K562 (cell line): ENCODE measurements around the gene BCL2L15. TPM values are rescaled to one million over a fixed set of nuclear protein-coding genes. Genes with fewer than 3 reads are reported as not detected.

Source experiments
- ATAC-seq: fragments of 200-7000 bp; cut with Tn5 transposase; 3 replicates; pipeline ENCODE4 v1.9.1; 2020; ENCODE audit warnings: moderate library complexity
- BruUV-seq: library from RNA; stranded (reverse); fragments of 400-500 nt; replicated peaks from 2 replicates; lab custom pipeline; 2021; lab: Mats Ljungman, UMichigan
- CTCF ChIA-PET: fragments of 300-600 bp; formaldehyde crosslinking; extraction: SDS; loops from one replicate; lab custom pipeline; 2021; ENCODE audit warnings: low intra/inter-chr PET ratio; lab: Yijun Ruan, JAX
- POLR2A ChIA-PET: fragments of 300-600, 350-650 bp; sonication (Branson Sonifier 250); formaldehyde crosslinking; extraction: SDS; loops from one replicate; lab custom pipeline; 2021; ENCODE audit warnings: antibody characterized with exemption, inconsistent platforms; lab: Yijun Ruan, JAX
- DNase-seq, 4 experiments: peaks; one replicate each; pipeline versions ENCODE4 v3.0.0 to v3.0.0-alpha.2; 2011 to 2018; ENCODE audit warnings: low spot score in 3 of 4, mixed read lengths in 3 of 4; ENCODE audit errors: extremely low read depth in 1 of 4
- FAIRE-seq: peaks from 2 replicates; lab custom pipeline; 2011; peaks lifted over from hg19 to GRCh38; lab: Jason Lieb, UNC
- H2AFZ ChIP-seq: 2 replicates; pipeline ENCODE4 v1.6.0; 2011; ENCODE audit warnings: low read depth, low read length, control low read depth, inconsistent platforms
- H3K27ac ChIP-seq: fragments of 200-600 bp; 3 replicates; pipeline ENCODE4 v1.8.0; 2011; ENCODE audit warnings: low read depth, mild to moderate bottlenecking, control low read depth, inconsistent platforms, low read length, moderate library complexity, mixed read lengths; ENCODE audit errors: extremely low read depth
- H3K27me3 ChIP-seq, 2 experiments: fragments of 300-600 bp in 1 of 2; 2 replicates in 1 of 2; 3 replicates in 1 of 2; pipeline versions ENCODE4 v1.6.0 to v1.8.0; 2011; ENCODE audit warnings: inconsistent platforms in 2 of 2, low read length in 2 of 2, mild to moderate bottlenecking in 1 of 2, mixed read lengths in 1 of 2, moderate library complexity in 1 of 2; ENCODE audit not compliant: control insufficient read depth in 2 of 2, insufficient read depth in 2 of 2
- H3K36me3 ChIP-seq: fragments of 300-600 bp; 3 replicates; pipeline ENCODE4 v1.8.0; 2011; ENCODE audit warnings: mild to moderate bottlenecking, low read length, inconsistent platforms; ENCODE audit not compliant: control insufficient read depth, insufficient read depth
- H3K4me1 ChIP-seq, 2 experiments: fragments of 200-600 bp in 1 of 2; replicated peaks in 1 of 2; 2 replicates in 1 of 2; 3 replicates in 1 of 2; pipeline versions ENCODE4 v1.5.1 to v1.8.0; 2011; ENCODE audit warnings: inconsistent platforms in 2 of 2, low read length in 2 of 2, mild to moderate bottlenecking in 1 of 2, mixed read lengths in 1 of 2, moderate library complexity in 1 of 2; ENCODE audit not compliant: control insufficient read depth in 2 of 2, insufficient read depth in 2 of 2
- H3K4me2 ChIP-seq: 2 replicates; pipeline ENCODE4 v1.6.1; 2011; ENCODE audit warnings: low read length, control low read depth, inconsistent platforms, mixed read lengths; ENCODE audit not compliant: insufficient read depth
- H3K4me3 ChIP-seq: fragments of 200-600 bp; sonication (generic), shearing (Covaris generic); 2 replicates; pipeline ENCODE4 v1.5.1; 2016; ENCODE audit warnings: control low read depth, inconsistent platforms
- H3K79me2 ChIP-seq: fragments of 200-600 bp; 3 replicates; pipeline ENCODE4 v1.8.0; 2011; ENCODE audit warnings: low read length, inconsistent platforms; ENCODE audit not compliant: control insufficient read depth, insufficient read depth
- H3K9ac ChIP-seq, 2 experiments: 2 replicates each; pipeline versions ENCODE4 v1.6.0 to v1.6.1; 2011; ENCODE audit warnings: low read depth in 2 of 2, low read length in 2 of 2, control low read depth in 1 of 2, inconsistent platforms in 1 of 2, mild to moderate bottlenecking in 1 of 2, mixed read lengths in 1 of 2; ENCODE audit not compliant: insufficient read depth in 1 of 2
- H3K9me1 ChIP-seq: one replicate; pipeline ENCODE4 v1.6.0; 2011; ENCODE audit warnings: inconsistent platforms, mild to moderate bottlenecking, low read length, moderate library complexity; ENCODE audit not compliant: control insufficient read depth, insufficient read depth
- H3K9me3 ChIP-seq: replicated peaks from 2 replicates; pipeline ENCODE4 v1.5.1; 2011; ENCODE audit warnings: low read depth, low read length, inconsistent platforms; ENCODE audit not compliant: control insufficient read depth, insufficient read depth
- H4K20me1 ChIP-seq: replicated peaks from 2 replicates; pipeline ENCODE4 v1.6.1; 2011; ENCODE audit warnings: low read length, inconsistent platforms, mixed read lengths; ENCODE audit not compliant: control insufficient read depth, insufficient read depth
- BACH1 ChIP-seq: fragments of 200-800 bp; sonication (Bioruptor generic); IDR thresholded peaks from 2 replicates; pipeline ENCODE4 v1.6.1; 2016; ENCODE audit warnings: missing genetic modification characterization, missing compliant biosample characterization
- CAMTA2 ChIP-seq: fragments of 250-450 bp; sonication (Bioruptor Pico); conservative IDR thresholded peaks from 2 replicates; pipeline ENCODE4 v1.5.1; 2022
- CBX1 ChIP-seq: sonication (generic); IDR thresholded peaks from 2 replicates; pipeline ENCODE4 v1.6.1; 2016; ENCODE audit warnings: antibody characterized with exemption, low read depth, mild to moderate bottlenecking
- CREB1 ChIP-seq, 2 experiments: sonication (generic) in 1 of 2; formaldehyde crosslinking in 1 of 2; IDR thresholded peaks; 2 replicates each; pipeline versions ENCODE4 v1.6.1 to v1.8.0; 2012 to 2022; ENCODE audit warnings: inconsistent platforms in 1 of 2, mild to moderate bottlenecking in 1 of 2, missing genetic modification reagents in 1 of 2, moderate library complexity in 1 of 2
- ESRRB ChIP-seq: fragments of 250-450 bp; sonication (Bioruptor Pico); IDR thresholded peaks from 2 replicates; pipeline ENCODE4 v1.5.0; 2020; ENCODE audit warnings: mild to moderate bottlenecking, moderate library complexity, borderline replicate concordance
- FOXP1 ChIP-seq: sonication (generic); formaldehyde crosslinking; IDR thresholded peaks from 2 replicates; pipeline ENCODE4 v1.8.0; 2022; ENCODE audit warnings: mild to moderate bottlenecking, missing genetic modification reagents
- GABPB2 ChIP-seq: fragments of 250-450 bp; sonication (Bioruptor Pico); conservative IDR thresholded peaks from 2 replicates; pipeline ENCODE4 v1.5.1; 2021; ENCODE audit warnings: mild to moderate bottlenecking
- GTF2F1 ChIP-seq: IDR thresholded peaks from 2 replicates; pipeline ENCODE4 v1.6.1; 2011; ENCODE audit warnings: low read depth, low read length, improper control_type of control experiment
- KAT7 ChIP-seq: sonication (generic); formaldehyde crosslinking; IDR thresholded peaks from 2 replicates; pipeline ENCODE4 v1.8.0; 2022; ENCODE audit warnings: missing genetic modification reagents, mild to moderate bottlenecking, borderline replicate concordance
- NCOA1 ChIP-seq: fragments of 450-650 bp; IDR thresholded peaks from 2 replicates; pipeline ENCODE4 v1.6.1; 2016; ENCODE audit warnings: low read depth
- PTTG1 ChIP-seq: fragments of 450-650 bp; IDR thresholded peaks from 2 replicates; pipeline ENCODE4 v1.6.1; 2016; ENCODE audit warnings: low read depth, mild to moderate bottlenecking, missing genetic modification characterization, missing compliant biosample characterization
- SMAD2 ChIP-seq: fragments of 150-350 bp; IDR thresholded peaks from 2 replicates; pipeline ENCODE4 v1.6.1; 2014; ENCODE audit warnings: low read depth, mild to moderate bottlenecking, low read length
- SRSF3 ChIP-seq: fragments of 200-400 bp; formaldehyde crosslinking; IDR thresholded peaks from 2 replicates; pipeline ENCODE4 v1.6.1; 2016; ENCODE audit warnings: mild to moderate bottlenecking, low read length, moderate library complexity; ENCODE audit not compliant: insufficient read depth
- SRSF7 ChIP-seq: fragments of 200-400 bp; formaldehyde crosslinking; optimal IDR thresholded peaks from 2 replicates; pipeline ENCODE3; 2017; ENCODE audit warnings: mild to moderate bottlenecking, low read depth, low read length
- ZNF12 ChIP-seq: sonication (generic); formaldehyde crosslinking; IDR thresholded peaks from 2 replicates; pipeline ENCODE4 v1.4.0; 2020; ENCODE audit warnings: mild to moderate bottlenecking, missing genetic modification reagents
- ZNF41 ChIP-seq: fragments of 250-450 bp; sonication (Bioruptor Pico); conservative IDR thresholded peaks from 2 replicates; pipeline ENCODE4 v1.4.0; 2020; ENCODE audit warnings: mild to moderate bottlenecking
- ZSCAN29 ChIP-seq: fragments of 450-650 bp; IDR thresholded peaks from 2 replicates; pipeline ENCODE4 v1.6.1; 2017
- WGBS: fragments of 100-300 bp; shearing (Covaris generic); methylation state at CpG from one replicate; pipeline ENCODE4 v1.1.6; 2016; ENCODE audit warnings: low coverage, mixed read lengths; ENCODE audit not compliant: insufficient coverage; ENCODE audit errors: missing lambda C conversion rate; 5-methylcytosine and 5-hydroxymethylcytosine counted together
- in situ Hi-C: fragments of 300-500 bp; cut with MboI; formaldehyde crosslinking; loops from 4 replicates; pipeline ENCODE4 v1.15.0; 2018; ENCODE audit warnings: inconsistent platforms, mixed read lengths
- intact Hi-C: fragments of 100-400 bp; cut with micrococcal nuclease; formaldehyde crosslinking; loops from 2 replicates; pipeline ENCODE4 v1.14.2; 2022
- polyA plus RNA-seq, 8 experiments: library from polyadenylated mRNA; depleted of rRNA in 4 of 8; stranded (reverse) in 5 of 8; unstranded in 3 of 8; fragments of >200 nt; fragmentation: Nextera tagmentation in 2 of 8; fragmentation: Illumina TruSeq in 1 of 8; extraction: Ambion mirVana in 2 of 8; extraction: Trizol in 1 of 8; gene quantifications; 2 replicates each; pipeline versions ENCODE4 v1.2.1 to v1.2.3, GENCODE V29; 2011 to 2014; ENCODE audit warnings: inconsistent platforms in 1 of 8, missing spikeins in 1 of 8
- total RNA-seq, 7 experiments: library from RNA; depleted of rRNA in 6 of 7; stranded (reverse); fragments of >200 nt in 6 of 7; fragmentation: Illumina TruSeq in 2 of 7; extraction: Trizol in 2 of 7; gene quantifications; 2 replicates each; pipeline versions ENCODE4 v1.2.1 to v1.2.3, GENCODE V29; 2011 to 2021; ENCODE audit warnings: low replicate concordance in 1 of 7
- TF ChIP-seq, protein P1 (sequence below): fragments of 450-650 bp; formaldehyde crosslinking; IDR thresholded peaks from 2 replicates; pipeline ENCODE4 v1.4.0; 2022; ENCODE audit warnings: missing genetic modification characterization
- TF ChIP-seq, protein P2 (sequence below): fragments of 450-650 bp; IDR thresholded peaks from 2 replicates; pipeline ENCODE4 v1.6.1; 2018; ENCODE audit warnings: mild to moderate bottlenecking, low read depth; ENCODE audit not compliant: partially characterized antibody

The BCL2L15 gene
- total and polyA plus RNA-seq, 9 of the 15 experiments (the other 6 are each of a cell fraction or from before 2014, with no cell fraction given): 0.06 to 0.42 (median 0.28) TPM; not detected in 1

DNA sequence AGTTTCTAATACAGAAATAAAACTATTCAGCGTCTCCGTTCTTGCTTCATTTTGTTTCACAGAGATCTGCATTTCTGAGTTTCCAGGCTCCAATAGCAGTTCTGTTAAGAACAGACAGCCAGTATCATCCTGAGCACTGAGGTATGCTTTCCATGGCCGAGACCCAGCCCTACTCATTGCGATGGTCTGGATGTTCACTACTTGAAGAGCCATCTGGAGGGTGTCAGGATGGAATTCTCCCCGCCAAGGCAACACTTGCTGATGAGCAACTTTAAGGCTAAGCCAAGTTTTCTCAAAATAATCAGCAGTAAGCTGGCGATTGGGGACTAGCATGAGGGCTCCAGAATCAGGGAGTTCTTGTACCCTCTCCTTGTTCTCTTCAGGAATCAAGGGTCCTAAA, 7.7 kb upstream of the BCL2L15 start:
- ChIA-PET CTCF (no interaction called here), POLR2A (interaction anchor here (0.9 to 2.5 kb wide), 4 partner anchors 9 to 26 kb away, joined by 4 to 8 read pairs (median 5); partner anchors contain the start of genes AP4B1 and DCLRE1B)
- H2AFZ ChIP-seq: no peak overlapping the region
- in situ Hi-C loops (no loop called here), intact Hi-C loops (no loop called here)
- peaks cover 51% of the 10 kb centered on the region for H3K36me3 ChIP-seq
- no peak overlapping the region for H3K27ac ChIP-seq
- H3K79me2 ChIP-seq: no peaks in the 10 kb centered on the region
- H3K9ac ChIP-seq: no peak overlapping the region
- H3K9me1 ChIP-seq: no peaks in the 10 kb centered on the region
- TF ChIP-seq CREB1 (IDR thresholded peaks at IDR 0.05): no peak
- no peak for TF ChIP-seq CREB1 (CRISPR knock-in tag; IDR thresholded peaks at IDR 0.05)
- TF ChIP-seq CAMTA2: no peak
- TF ChIP-seq ZSCAN29: no peak
- TF ChIP-seq ZNF41: no peak
- TF ChIP-seq KAT7: no peak
- no peak for TF ChIP-seq NCOA1
- no peak for TF ChIP-seq PTTG1
- TF ChIP-seq GTF2F1: no peak
- TF ChIP-seq SMAD2: no peak
- no peak for TF ChIP-seq SRSF7
- no peak for TF ChIP-seq GABPB2 (CRISPR knock-in tag)
- no peak for TF ChIP-seq ZNF12
- no peak for TF ChIP-seq SRSF3
- no peak for TF ChIP-seq BACH1 (tag)
- no peak for TF ChIP-seq FOXP1
- no peak for TF ChIP-seq ESRRB (CRISPR knock-in tag)
- no peak for TF ChIP-seq CBX1
- TF ChIP-seq, protein P1, sequence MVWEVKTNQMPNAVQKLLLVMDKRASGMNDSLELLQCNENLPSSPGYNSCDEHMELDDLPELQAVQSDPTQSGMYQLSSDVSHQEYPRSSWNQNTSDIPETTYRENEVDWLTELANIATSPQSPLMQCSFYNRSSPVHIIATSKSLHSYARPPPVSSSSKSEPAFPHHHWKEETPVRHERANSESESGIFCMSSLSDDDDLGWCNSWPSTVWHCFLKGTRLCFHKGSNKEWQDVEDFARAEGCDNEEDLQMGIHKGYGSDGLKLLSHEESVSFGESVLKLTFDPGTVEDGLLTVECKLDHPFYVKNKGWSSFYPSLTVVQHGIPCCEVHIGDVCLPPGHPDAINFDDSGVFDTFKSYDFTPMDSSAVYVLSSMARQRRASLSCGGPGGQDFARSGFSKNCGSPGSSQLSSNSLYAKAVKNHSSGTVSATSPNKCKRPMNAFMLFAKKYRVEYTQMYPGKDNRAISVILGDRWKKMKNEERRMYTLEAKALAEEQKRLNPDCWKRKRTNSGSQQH (CRISPR knock-in tag): no peak
- TF ChIP-seq, protein P2, sequence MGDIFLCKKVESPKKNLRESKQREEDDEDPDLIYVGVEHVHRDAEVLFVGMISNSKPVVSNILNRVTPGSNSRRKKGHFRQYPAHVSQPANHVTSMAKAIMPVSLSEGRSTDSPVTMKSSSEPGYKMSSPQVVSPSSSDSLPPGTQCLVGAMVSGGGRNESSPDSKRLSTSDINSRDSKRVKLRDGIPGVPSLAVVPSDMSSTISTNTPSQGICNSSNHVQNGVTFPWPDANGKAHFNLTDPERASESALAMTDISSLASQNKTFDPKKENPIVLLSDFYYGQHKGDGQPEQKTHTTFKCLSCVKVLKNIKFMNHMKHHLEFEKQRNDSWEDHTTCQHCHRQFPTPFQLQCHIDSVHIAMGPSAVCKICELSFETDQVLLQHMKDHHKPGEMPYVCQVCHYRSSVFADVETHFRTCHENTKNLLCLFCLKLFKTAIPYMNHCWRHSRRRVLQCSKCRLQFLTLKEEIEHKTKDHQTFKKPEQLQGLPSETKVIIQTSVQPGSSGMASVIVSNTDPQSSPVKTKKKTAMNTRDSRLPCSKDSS: no peak
- no peaks in the 10 kb centered on the region for H3K9me3 ChIP-seq
- 92% methylated on average over 6 of the region's 6 CpGs for WGBS
- H3K4me1 ChIP-seq: no peaks in the 10 kb centered on the region
- ATAC-seq: no peak
- BruUV-seq: TSS peak; percentile 21
- H4K20me1 ChIP-seq: no peaks in the 10 kb centered on the region
- no peak for DNase-seq
- FAIRE-seq: no peak
- H3K27me3 ChIP-seq: no peaks in the 10 kb centered on the region
- H3K4me3 ChIP-seq: no peak overlapping the region
- H3K4me2 ChIP-seq: no peak overlapping the region
